GM23338 (cell line): ENCODE results near the gene GUCD1.

Experiments used
- CREB1 ChIP-seq: fragments of 250-450 bp; sonication (Bioruptor Pico); IDR thresholded peaks from 2 replicates; pipeline ENCODE4 v1.5.0; 2020; ENCODE audit warnings: low read depth, mild to moderate bottlenecking, moderate library complexity
- CTCF ChIP-seq, 2 experiments: fragments of 200-600 bp in 1 of 2; sonication (generic) in 1 of 2; conservative IDR thresholded peaks; 2 replicates each; pipeline versions ENCODE4 v1.5.1 to v1.6.1; 2016 to 2017; ENCODE audit warnings: antibody characterized with exemption in 2 of 2, low read depth in 2 of 2, mild to moderate bottlenecking in 2 of 2, moderate library complexity in 1 of 2
- EZH2 ChIP-seq: fragments of 200-600 bp; sonication (generic); IDR thresholded peaks from one replicate; pipeline ENCODE4 v1.8.0; 2017; ENCODE audit warnings: antibody characterized with exemption, mild to moderate bottlenecking, low read depth; ENCODE audit not compliant: unreplicated experiment
- EZH2phosphoT487 ChIP-seq: fragments of 200-600 bp; sonication (generic); IDR thresholded peaks from one replicate; pipeline ENCODE4 v1.8.1; 2018; ENCODE audit warnings: antibody characterized with exemption; ENCODE audit not compliant: unreplicated experiment
- JUNB ChIP-seq: IDR thresholded peaks from one replicate; pipeline ENCODE4 v1.6.1; 2016; ENCODE audit warnings: antibody characterized with exemption; ENCODE audit not compliant: unreplicated experiment
- NANOG ChIP-seq: IDR thresholded peaks from 2 replicates; pipeline ENCODE4 v1.6.1; 2016; ENCODE audit warnings: antibody characterized with exemption, borderline replicate concordance
- POLR2AphosphoS5 ChIP-seq: IDR thresholded peaks from 2 replicates; pipeline ENCODE4 v1.6.1; 2016; ENCODE audit warnings: antibody characterized with exemption, low read depth
- REST ChIP-seq: IDR thresholded peaks from one replicate; pipeline ENCODE4 v1.6.1; 2018; ENCODE audit warnings: antibody characterized with exemption; ENCODE audit not compliant: unreplicated experiment
- ZNF114 ChIP-seq: fragments of 250-450 bp; sonication (Bioruptor Pico); IDR thresholded peaks from 2 replicates; pipeline ENCODE4 v1.5.0; 2020; ENCODE audit warnings: mild to moderate bottlenecking, moderate library complexity
- ZNF331 ChIP-seq: fragments of 250-450 bp; sonication (Bioruptor Pico); IDR thresholded peaks from 2 replicates; pipeline ENCODE4 v1.5.0; 2020; ENCODE audit warnings: low read depth, mild to moderate bottlenecking, moderate library complexity
- ZNF462 ChIP-seq: fragments of 250-450 bp; sonication (Bioruptor Pico); IDR thresholded peaks from 2 replicates; pipeline ENCODE4 v1.5.0; 2020; ENCODE audit warnings: mild to moderate bottlenecking, moderate library complexity

GRCh38 chr22:24585927-24586546 lies 31.1 kb upstream of the GUCD1 start:
- no peak for TF ChIP-seq CTCF (conservative IDR thresholded peaks at IDR 0.05; ENCODE audit: low read depth in 2 of 2)
- TF ChIP-seq EZH2: no peak
- no peak for TF ChIP-seq REST
- no peak for TF ChIP-seq JUNB
- TF ChIP-seq ZNF331: no peak
- TF ChIP-seq CREB1 (CRISPR knock-in tag): no peak
- TF ChIP-seq NANOG: no peak
- TF ChIP-seq EZH2phosphoT487: no peak
- TF ChIP-seq POLR2AphosphoS5: no peak
- no peak for TF ChIP-seq ZNF114 (CRISPR knock-in tag)
- TF ChIP-seq ZNF462 (CRISPR knock-in tag): no peak
